Measurements from ENCODE around the gene FHOD3.
"Not testable (repeated sequence)": the region's sequence is repeated elsewhere in the genome, so short reads cannot be mapped to it uniquely, and the experiment has no call there.

Gene FHOD3

GRCh38 chr18:36814994-36815393, 517.5 kb downstream of the FHOD3 start:
- Histone ChIP-seq H3K79me2 (ENCODE audit: control insufficient read depth, insufficient read depth, low read length, unreplicated experiment) (peaks cover 3% of the 10 kb centered on the region), H3K27me3 (ENCODE audit: insufficient read depth, low read length) (no peaks in the 10 kb centered on the region), H3K27ac (ENCODE audit: low read depth, low read length) (no peak overlapping the region), H3K36me3 (ENCODE audit: insufficient read depth, low read length) (peaks cover 17% of the 10 kb centered on the region), H3K4me1 (ENCODE audit: control insufficient read depth, insufficient read depth, low read length, unreplicated experiment) (no peaks in the 10 kb centered on the region), H2AFZ (ENCODE audit: low read length, unreplicated experiment) (no peak overlapping the region), H3K4me3 (ENCODE audit: low read depth, low read length) (no peak overlapping the region)

GRCh38 chr18:36816096-36816495, 518.6 kb downstream of the FHOD3 start:
- not testable (repeated sequence) for H3K27me3 ChIP-seq (ENCODE audit: insufficient read depth, low read length); H2AFZ ChIP-seq (ENCODE audit: low read length, unreplicated experiment); H3K4me3 ChIP-seq (ENCODE audit: low read depth, low read length); H3K79me2 ChIP-seq (ENCODE audit: control insufficient read depth, insufficient read depth, low read length, unreplicated experiment); H3K27ac ChIP-seq (ENCODE audit: low read depth, low read length); H3K4me1 ChIP-seq (ENCODE audit: control insufficient read depth, insufficient read depth, low read length, unreplicated experiment)
- peaks cover 17% of the 10 kb centered on the region for H3K36me3 ChIP-seq (ENCODE audit: insufficient read depth, low read length)

- peaks cover 17% of the 10 kb centered on the region for H3K36me3 ChIP-seq (ENCODE audit: insufficient read depth, low read length)
- no peak overlapping the region for H3K4me3 ChIP-seq (ENCODE audit: low read depth, low read length)
Measured at GRCh38 chr18:36817039-36817438, 519.5 kb downstream of the FHOD3 start.

GRCh38 chr18:36818652-36819051, 521.1 kb downstream of the FHOD3 start:
- Histone ChIP-seq H3K27ac (ENCODE audit: low read depth, low read length) (no peak overlapping the region), H3K36me3 (ENCODE audit: insufficient read depth, low read length) (peaks cover 17% of the 10 kb centered on the region), H3K27me3 (ENCODE audit: insufficient read depth, low read length) (no peaks in the 10 kb centered on the region)

More at GRCh38 chr18:36817039-36817438, 519.5 kb downstream of the FHOD3 start:
- H3K27ac ChIP-seq (ENCODE audit: low read depth, low read length): no peak overlapping the region
- no peaks in the 10 kb centered on the region for H3K27me3 ChIP-seq (ENCODE audit: insufficient read depth, low read length)
- H3K79me2 ChIP-seq (ENCODE audit: control insufficient read depth, insufficient read depth, low read length, unreplicated experiment): peaks cover 3% of the 10 kb centered on the region
- no peaks in the 10 kb centered on the region for H3K4me1 ChIP-seq (ENCODE audit: control insufficient read depth, insufficient read depth, low read length, unreplicated experiment)
- no peak overlapping the region for H2AFZ ChIP-seq (ENCODE audit: low read length, unreplicated experiment)

GRCh38 chr18:36819621-36820020, 522.1 kb downstream of the FHOD3 start:
- Histone ChIP-seq H3K27ac (ENCODE audit: low read depth, low read length) (no peak overlapping the region), H3K79me2 (ENCODE audit: control insufficient read depth, insufficient read depth, low read length, unreplicated experiment) (peaks cover 3% of the 10 kb centered on the region), H3K36me3 (ENCODE audit: insufficient read depth, low read length) (peaks cover 16% of the 10 kb centered on the region), H3K4me3 (ENCODE audit: low read depth, low read length) (no peak overlapping the region), H2AFZ (ENCODE audit: low read length, unreplicated experiment) (no peak overlapping the region), H3K27me3 (ENCODE audit: insufficient read depth, low read length) (no peaks in the 10 kb centered on the region), H3K4me1 (ENCODE audit: control insufficient read depth, insufficient read depth, low read length, unreplicated experiment) (no peaks in the 10 kb centered on the region)

More at GRCh38 chr18:36818652-36819051, 521.1 kb downstream of the FHOD3 start:
- Histone ChIP-seq H3K79me2 (ENCODE audit: control insufficient read depth, insufficient read depth, low read length, unreplicated experiment) (peaks cover 3% of the 10 kb centered on the region), H2AFZ (ENCODE audit: low read length, unreplicated experiment) (no peak overlapping the region), H3K4me3 (ENCODE audit: low read depth, low read length) (no peak overlapping the region), H3K4me1 (ENCODE audit: control insufficient read depth, insufficient read depth, low read length, unreplicated experiment) (no peaks in the 10 kb centered on the region)

GRCh38 chr18:36821681-36822080, 524.2 kb downstream of the FHOD3 start:
- Histone ChIP-seq H3K36me3 (ENCODE audit: insufficient read depth, low read length) (peaks cover 18% of the 10 kb centered on the region), H3K4me1 (ENCODE audit: control insufficient read depth, insufficient read depth, low read length, unreplicated experiment) (no peaks in the 10 kb centered on the region), H3K79me2 (ENCODE audit: control insufficient read depth, insufficient read depth, low read length, unreplicated experiment) (peaks cover 9% of the 10 kb centered on the region), H2AFZ (ENCODE audit: low read length, unreplicated experiment) (no peak overlapping the region), H3K4me3 (ENCODE audit: low read depth, low read length) (no peak overlapping the region), H3K27me3 (ENCODE audit: insufficient read depth, low read length) (no peaks in the 10 kb centered on the region), H3K27ac (ENCODE audit: low read depth, low read length) (no peak overlapping the region)

- peaks cover 5% of the 10 kb centered on the region; the same call in 1 of the 2 replicates for H3K36me3 ChIP-seq (ENCODE audit: insufficient read depth, low read length)
- H3K79me2 ChIP-seq (ENCODE audit: control insufficient read depth, insufficient read depth, low read length, unreplicated experiment): peaks cover 35% of the 10 kb centered on the region
- peaks cover 16% of the 10 kb centered on the region for H3K4me1 ChIP-seq (ENCODE audit: control insufficient read depth, insufficient read depth, low read length, unreplicated experiment)
- no peak overlapping the region for H3K27ac ChIP-seq (ENCODE audit: low read depth, low read length)
- H3K27me3 ChIP-seq (ENCODE audit: insufficient read depth, low read length): no peaks in the 10 kb centered on the region
- no peak overlapping the region for H3K4me3 ChIP-seq (ENCODE audit: low read depth, low read length)
- no peak overlapping the region for H2AFZ ChIP-seq (ENCODE audit: low read length, unreplicated experiment)
Measured at GRCh38 chr18:36825526-36825925, 528.0 kb downstream of the FHOD3 start.

- H3K36me3 ChIP-seq (ENCODE audit: insufficient read depth, low read length): peaks cover 5% of the 10 kb centered on the region; the same call in 1 of the 2 replicates
- no peak overlapping the region for H2AFZ ChIP-seq (ENCODE audit: low read length, unreplicated experiment)
- no peak overlapping the region for H3K27ac ChIP-seq (ENCODE audit: low read depth, low read length)
- peaks cover 26% of the 10 kb centered on the region for H3K4me1 ChIP-seq (ENCODE audit: control insufficient read depth, insufficient read depth, low read length, unreplicated experiment)
- H3K4me3 ChIP-seq (ENCODE audit: low read depth, low read length): no peak overlapping the region
- no peaks in the 10 kb centered on the region for H3K27me3 ChIP-seq (ENCODE audit: insufficient read depth, low read length)
- peaks cover 45% of the 10 kb centered on the region for H3K79me2 ChIP-seq (ENCODE audit: control insufficient read depth, insufficient read depth, low read length, unreplicated experiment)
Measured at GRCh38 chr18:36826556-36826955, 529.0 kb downstream of the FHOD3 start.

- peak overlapping the region; percentile 89 for H2AFZ ChIP-seq (ENCODE audit: low read length, unreplicated experiment)
- H3K27ac ChIP-seq (ENCODE audit: low read depth, low read length): peak overlapping the region; percentile 72
- peaks cover 50% of the 10 kb centered on the region for H3K79me2 ChIP-seq (ENCODE audit: control insufficient read depth, insufficient read depth, low read length, unreplicated experiment)
- peaks cover 29% of the 10 kb centered on the region for H3K4me1 ChIP-seq (ENCODE audit: control insufficient read depth, insufficient read depth, low read length, unreplicated experiment)
- H3K4me3 ChIP-seq (ENCODE audit: low read depth, low read length): peak overlapping the region; percentile 98
- no peaks in the 10 kb centered on the region for H3K27me3 ChIP-seq (ENCODE audit: insufficient read depth, low read length)
- peaks cover 5% of the 10 kb centered on the region; the same call in 1 of the 2 replicates for H3K36me3 ChIP-seq (ENCODE audit: insufficient read depth, low read length)
Measured at GRCh38 chr18:36828157-36828629, 530.7 kb downstream of the FHOD3 start.

- Histone ChIP-seq H2AFZ (ENCODE audit: low read length, unreplicated experiment) (peak within 1 kb of the TSS; percentile 97), H3K4me3 (ENCODE audit: low read depth, low read length) (peak within 1 kb of the TSS; percentile 98), H3K27me3 (ENCODE audit: insufficient read depth, low read length) (no peaks in the 10 kb centered on the region), H3K27ac (ENCODE audit: low read depth, low read length) (peak within 1 kb of the TSS; percentile 72), H3K4me1 (ENCODE audit: control insufficient read depth, insufficient read depth, low read length, unreplicated experiment) (peaks cover 29% of the 10 kb centered on the region), H3K36me3 (ENCODE audit: insufficient read depth, low read length) (peaks cover 5% of the 10 kb centered on the region; the same call in 1 of the 2 replicates), H3K79me2 (ENCODE audit: control insufficient read depth, insufficient read depth, low read length, unreplicated experiment) (peaks cover 53% of the 10 kb centered on the region)
Measured at GRCh38 chr18:36828630-36829361, 531.3 kb downstream of the FHOD3 start, which contains the start of the genes KIAA1328 and TPGS2. KIAA1328 (plus strand) TSS chr18:36829127; CDS start chr18:36829139, 12 bp downstream. TPGS2 (minus strand) TSS chr18:36829002; CDS start chr18:36828767, 235 bp downstream.

All from ACC112 (cell line).